ENCODE data around the gene FRS3. TPM values are rescaled to one million over a fixed set of nuclear protein-coding genes. Genes with fewer than 3 reads are reported as not detected.

The FRS3 gene
- total and polyA plus RNA-seq, 2 of the 13 experiments (the other 11 are each of a cell fraction or from before 2014, with no cell fraction given), result 3.0 to 7.4 TPM

GRCh38 chr6:41741625-41742490 lies 37.8 kb downstream of the FRS3 start (continued):
- TF ChIP-seq ZBTB46 (CRISPR knock-in tag; IDR thresholded peaks at IDR 0.05; ENCODE audit: borderline replicate concordance) (no peak), SMAD9 (CRISPR knock-in tag; IDR thresholded peaks at IDR 0.05) (no peak), JARID2 (CRISPR knock-in tag; IDR thresholded peaks at IDR 0.05; ENCODE audit: insufficient replicate concordance) (no peak), ZNF615 (CRISPR knock-in tag; IDR thresholded peaks at IDR 0.05; ENCODE audit: borderline replicate concordance) (no peak), ATF7-NPFF (CRISPR knock-in tag; IDR thresholded peaks at IDR 0.05; ENCODE audit: low read depth) (no peak), STAT6 (CRISPR knock-in tag; IDR thresholded peaks at IDR 0.05; ENCODE audit: borderline replicate concordance) (no peak), ZNF703 (CRISPR knock-in tag; IDR thresholded peaks at IDR 0.05; ENCODE audit: borderline replicate concordance) (no peak), NBN (conservative IDR thresholded peaks at IDR 0.05) (no peak), LBX2 (CRISPR knock-in tag; IDR thresholded peaks at IDR 0.05; ENCODE audit: borderline replicate concordance) (no peak), MEIS2 (CRISPR knock-in tag; IDR thresholded peaks at IDR 0.05) (no peak), RFX3 (CRISPR knock-in tag; IDR thresholded peaks at IDR 0.05) (no peak), SMAD1 (CRISPR knock-in tag; IDR thresholded peaks at IDR 0.05; ENCODE audit: borderline replicate concordance, low read depth) (no peak), TEF (CRISPR knock-in tag; IDR thresholded peaks at IDR 0.05) (no peak), HES4 (CRISPR knock-in tag; IDR thresholded peaks at IDR 0.05; ENCODE audit: borderline replicate concordance) (no peak), ZBTB3 (CRISPR knock-in tag; IDR thresholded peaks at IDR 0.05; ENCODE audit: borderline replicate concordance, low read depth) (no peak), DMTF1 (CRISPR knock-in tag; IDR thresholded peaks at IDR 0.05) (no peak), ZNF256 (CRISPR knock-in tag; conservative IDR thresholded peaks at IDR 0.05) (no peak), ZNF775 (CRISPR knock-in tag; IDR thresholded peaks at IDR 0.05; ENCODE audit: borderline replicate concordance) (no peak), ZNF260 (CRISPR knock-in tag; IDR thresholded peaks at IDR 0.05; ENCODE audit: borderline replicate concordance, low read depth) (no peak)
